ENCODE measurements around the gene DAPK2. TPM values are rescaled to one million over a fixed set of nuclear protein-coding genes. Genes with fewer than 3 reads are reported as not detected.

Gene DAPK2
- total RNA-seq, 2 experiments from 2014 or later, result 13.4 to 17.6 TPM

DNA sequence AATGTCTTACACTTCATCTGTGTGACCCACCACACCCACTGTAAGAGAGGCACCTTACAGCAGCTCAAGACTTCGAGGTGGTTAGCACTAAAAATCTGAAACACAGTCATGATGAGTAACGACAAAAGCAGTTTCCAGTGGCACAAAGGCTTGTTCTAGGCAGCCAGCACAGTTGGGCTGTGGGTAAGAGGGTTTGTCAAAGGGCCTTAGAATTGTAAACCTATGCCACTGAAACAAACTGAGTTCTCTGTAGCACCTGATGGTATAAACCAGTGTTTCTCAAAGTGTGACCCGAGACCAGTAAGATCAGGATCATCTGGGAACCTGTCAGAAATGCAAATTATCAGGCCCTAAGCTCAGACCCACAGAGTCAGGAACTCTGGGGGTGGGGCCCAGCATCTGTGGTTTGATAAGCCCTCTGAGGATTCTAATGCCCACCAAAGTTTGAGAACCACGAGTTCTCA, 36.5 kb downstream of the DAPK2 start:
- no peaks in the 10 kb centered on the region for H3K9me3 Mint-ChIP-seq
- no peaks in the 10 kb centered on the region for H3K36me3 Mint-ChIP-seq
- DNase-seq (no peak), ATAC-seq (ENCODE audit: low read depth) (peak; percentile 13)
- H3K4me3 Mint-ChIP-seq, result no peak overlapping the region
- no peaks in the 10 kb centered on the region for H3K27me3 Mint-ChIP-seq
- peaks cover 26% of the 10 kb centered on the region for H3K4me1 Mint-ChIP-seq
- peak overlapping the region; percentile 3 for H3K27ac Mint-ChIP-seq
- POLR2A ChIA-PET, result interaction anchor here (0.6 to 1.2 kb wide), 5 partner anchors 39 to 150 kb away, joined by 3 to 5 read pairs (median 3); no protein-coding TSS in a partner anchor

DNA sequence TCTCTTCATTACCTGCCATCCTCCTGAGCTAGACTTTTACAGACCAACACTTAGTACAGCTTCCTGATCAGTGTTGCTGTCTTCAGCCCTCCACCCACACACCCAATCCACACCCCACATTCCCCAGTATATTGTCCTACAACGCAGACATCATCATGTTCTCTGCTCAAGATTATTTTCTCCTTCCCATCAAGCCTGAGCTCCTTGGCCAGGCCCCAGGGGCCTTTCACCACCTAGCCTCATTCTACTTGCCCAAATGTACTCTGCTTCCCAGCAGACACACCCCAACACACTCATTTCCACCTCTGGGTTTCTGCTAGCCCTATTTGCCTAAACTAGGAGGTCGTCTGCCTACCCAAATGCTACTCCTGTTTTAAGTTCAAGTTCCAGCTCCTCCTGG, 37.0 kb downstream of the DAPK2 start:
- DNase-seq, result no peak
- POLR2A ChIA-PET, result interaction anchor here (1.2 kb wide), 1 partner anchor 38 kb away, joined by 5 read pairs; no protein-coding TSS in a partner anchor
- Mint-ChIP-seq H3K27ac (peak overlapping the region; percentile 3), H3K36me3 (no peaks in the 10 kb centered on the region), H3K9me3 (no peaks in the 10 kb centered on the region), H3K27me3 (no peaks in the 10 kb centered on the region), H3K4me3 (no peak overlapping the region), H3K4me1 (peaks cover 26% of the 10 kb centered on the region)
- no peak for ATAC-seq (ENCODE audit: low read depth)

DNA sequence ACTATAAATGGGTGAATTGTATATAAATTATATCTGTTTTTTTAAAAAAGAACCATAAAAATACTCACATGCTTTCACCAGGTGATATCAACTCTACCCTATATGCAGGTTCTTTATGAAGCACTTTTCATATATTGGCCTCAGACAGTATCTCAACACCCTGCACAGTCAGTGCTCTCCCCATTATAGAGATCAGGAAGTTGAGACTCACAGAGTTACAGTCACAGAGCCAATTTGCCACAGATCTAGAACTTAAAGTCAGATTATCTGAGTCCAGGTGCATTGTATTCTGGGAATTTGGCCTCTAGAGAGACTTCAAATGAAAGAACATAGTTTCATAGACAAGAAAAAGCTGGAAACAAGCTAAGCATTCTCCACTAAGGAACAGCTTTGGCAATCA, 38.1 kb downstream of the DAPK2 start:
- Mint-ChIP-seq H3K27ac (no peak overlapping the region), H3K36me3 (no peaks in the 10 kb centered on the region), H3K9me3 (no peaks in the 10 kb centered on the region), H3K27me3 (no peaks in the 10 kb centered on the region), H3K4me3 (no peak overlapping the region), H3K4me1 (peaks cover 29% of the 10 kb centered on the region)
- POLR2A ChIA-PET, result no interaction called here
- ATAC-seq (ENCODE audit: low read depth), result no peak
- no peak for DNase-seq

DNA sequence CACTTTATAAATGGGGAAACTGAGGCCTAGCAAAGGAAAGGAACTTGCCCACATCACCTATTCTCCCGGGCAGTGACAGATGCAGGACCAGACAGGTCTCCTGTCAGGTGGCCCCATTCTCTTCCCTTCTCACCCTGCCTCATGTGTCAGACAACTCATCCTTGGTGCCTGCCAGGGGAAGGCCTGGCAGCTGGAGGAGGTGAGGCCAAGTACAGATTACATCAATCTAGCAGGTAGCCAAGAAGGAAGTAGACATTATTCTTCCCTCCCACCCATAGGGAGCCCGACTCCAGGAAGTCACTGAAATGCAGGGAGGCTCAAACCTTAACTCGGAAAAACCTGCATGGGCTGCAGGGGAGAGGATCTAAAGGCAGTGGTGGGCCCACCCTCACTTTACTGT, 39.6 kb downstream of the DAPK2 start:
- Mint-ChIP-seq H3K9me3 (no peaks in the 10 kb centered on the region), H3K4me1 (peaks cover 25% of the 10 kb centered on the region), H3K27me3 (peaks cover 3% of the 10 kb centered on the region), H3K4me3 (no peak overlapping the region), H3K27ac (no peak overlapping the region), H3K36me3 (no peaks in the 10 kb centered on the region)
- ATAC-seq (ENCODE audit: low read depth) (no peak), DNase-seq (no peak)
- POLR2A ChIA-PET, result interaction anchor here (0.6 kb wide), 1 partner anchor 62 kb away, joined by 3 read pairs; no protein-coding TSS in a partner anchor

DNA sequence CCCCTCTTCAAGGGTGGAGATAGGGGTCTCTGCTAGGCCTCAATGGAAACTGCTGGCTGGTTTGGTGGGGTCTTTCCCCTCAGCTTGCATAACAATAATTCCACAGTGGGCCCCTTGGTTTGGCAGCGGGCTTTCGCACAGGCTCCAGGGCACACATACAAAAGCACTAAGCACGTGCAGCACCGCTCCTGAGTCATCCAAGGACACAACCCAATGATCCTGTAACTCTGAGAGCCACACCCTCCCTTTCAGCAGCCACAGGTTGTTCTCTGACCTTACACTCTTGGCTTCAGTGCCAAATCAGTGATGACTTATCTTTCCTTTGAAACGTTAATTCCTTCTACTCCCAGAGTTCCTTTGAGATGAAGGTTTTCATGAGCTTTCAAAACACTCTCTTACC, 41.7 kb downstream of the DAPK2 start:
- Mint-ChIP-seq H3K27ac (no peak overlapping the region), H3K9me3 (no peaks in the 10 kb centered on the region), H3K4me3 (no peak overlapping the region), H3K27me3 (peaks cover 15% of the 10 kb centered on the region), H3K4me1 (peaks cover 16% of the 10 kb centered on the region), H3K36me3 (no peaks in the 10 kb centered on the region)
- POLR2A ChIA-PET, result no interaction called here
- DNase-seq (no peak), ATAC-seq (ENCODE audit: low read depth) (no peak)

DNA sequence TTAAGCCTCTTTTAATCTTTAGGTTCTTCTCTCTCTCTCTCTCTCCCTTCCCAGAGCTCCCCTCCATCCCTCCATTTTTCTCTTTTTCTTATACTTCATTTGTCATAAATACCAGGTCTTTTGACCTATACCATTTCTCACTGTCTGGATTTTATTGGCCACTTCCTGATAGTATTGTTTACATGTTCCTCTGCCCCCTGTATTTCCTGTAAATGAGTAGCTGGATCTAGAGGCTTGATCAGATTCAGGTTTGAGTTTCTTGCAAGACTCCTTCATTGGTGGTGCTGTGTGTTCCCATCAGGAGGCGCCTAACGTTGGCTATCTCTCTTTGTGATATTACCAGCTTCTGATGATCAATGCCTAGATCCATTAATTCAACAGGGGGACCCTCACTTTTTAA, 42.2 kb downstream of the DAPK2 start:
- DNase-seq, result no peak
- Mint-ChIP-seq H3K27ac (no peak overlapping the region), H3K36me3 (no peaks in the 10 kb centered on the region), H3K4me3 (no peak overlapping the region), H3K4me1 (peaks cover 15% of the 10 kb centered on the region), H3K27me3 (peaks cover 15% of the 10 kb centered on the region), H3K9me3 (no peaks in the 10 kb centered on the region)
- ATAC-seq (ENCODE audit: low read depth), result no peak
- POLR2A ChIA-PET, result no interaction called here

DNA sequence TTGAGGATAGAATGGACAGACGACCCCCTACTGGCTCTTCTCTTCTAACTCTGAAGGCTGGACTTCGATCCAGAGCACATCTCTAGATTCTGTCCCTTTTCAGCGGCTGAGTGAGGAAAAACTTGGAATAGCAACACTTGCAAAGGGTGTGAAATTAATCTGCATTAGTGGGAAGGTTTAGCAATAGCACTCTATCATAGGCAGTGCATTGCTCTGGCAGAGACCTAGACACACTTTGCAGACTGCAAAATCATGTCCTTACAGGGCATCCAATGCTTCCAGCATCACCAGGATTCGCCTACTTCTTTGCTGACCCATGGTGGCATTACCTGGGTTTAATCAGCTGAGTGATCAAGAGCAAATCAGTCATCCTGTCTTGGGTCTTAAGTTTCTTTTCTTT, 43.1 kb downstream of the DAPK2 start:
- no peak for ATAC-seq (ENCODE audit: low read depth)
- H3K27ac Mint-ChIP-seq, result no peak overlapping the region
- peaks cover 15% of the 10 kb centered on the region for H3K27me3 Mint-ChIP-seq
- H3K4me1 Mint-ChIP-seq, result peaks cover 20% of the 10 kb centered on the region
- DNase-seq, result no peak
- no peak overlapping the region for H3K4me3 Mint-ChIP-seq
- POLR2A ChIA-PET, result no interaction called here
- H3K9me3 Mint-ChIP-seq, result no peaks in the 10 kb centered on the region
- H3K36me3 Mint-ChIP-seq, result no peaks in the 10 kb centered on the region

DNA sequence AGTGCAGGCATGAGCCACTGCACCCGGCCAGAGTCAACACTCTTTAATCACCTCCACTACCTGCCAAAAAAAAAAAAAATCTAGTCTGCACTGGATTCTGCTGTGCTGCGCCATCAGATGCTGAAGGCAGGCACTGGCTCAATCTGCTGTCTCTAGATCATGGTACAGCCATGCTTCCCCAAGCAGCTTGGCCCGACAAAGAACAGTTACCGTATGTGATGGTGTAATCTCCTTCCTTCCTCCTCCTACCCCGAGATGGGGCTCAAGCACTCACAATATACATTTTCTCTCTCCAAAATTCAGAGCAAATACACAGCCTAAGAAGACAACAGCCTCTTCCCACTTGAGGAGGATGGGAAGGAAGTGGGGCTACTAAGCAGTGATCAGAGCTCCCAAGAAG, 45.1 kb downstream of the DAPK2 start:
- POLR2A ChIA-PET, result no interaction called here
- no peak overlapping the region for H3K4me3 Mint-ChIP-seq
- H3K27me3 Mint-ChIP-seq, result peaks cover 17% of the 10 kb centered on the region
- H3K36me3 Mint-ChIP-seq, result no peaks in the 10 kb centered on the region
- ATAC-seq (ENCODE audit: low read depth) (no peak), DNase-seq (no peak)
- H3K27ac Mint-ChIP-seq, result no peak overlapping the region
- H3K9me3 Mint-ChIP-seq, result no peaks in the 10 kb centered on the region
- H3K4me1 Mint-ChIP-seq, result peaks cover 23% of the 10 kb centered on the region

DNA sequence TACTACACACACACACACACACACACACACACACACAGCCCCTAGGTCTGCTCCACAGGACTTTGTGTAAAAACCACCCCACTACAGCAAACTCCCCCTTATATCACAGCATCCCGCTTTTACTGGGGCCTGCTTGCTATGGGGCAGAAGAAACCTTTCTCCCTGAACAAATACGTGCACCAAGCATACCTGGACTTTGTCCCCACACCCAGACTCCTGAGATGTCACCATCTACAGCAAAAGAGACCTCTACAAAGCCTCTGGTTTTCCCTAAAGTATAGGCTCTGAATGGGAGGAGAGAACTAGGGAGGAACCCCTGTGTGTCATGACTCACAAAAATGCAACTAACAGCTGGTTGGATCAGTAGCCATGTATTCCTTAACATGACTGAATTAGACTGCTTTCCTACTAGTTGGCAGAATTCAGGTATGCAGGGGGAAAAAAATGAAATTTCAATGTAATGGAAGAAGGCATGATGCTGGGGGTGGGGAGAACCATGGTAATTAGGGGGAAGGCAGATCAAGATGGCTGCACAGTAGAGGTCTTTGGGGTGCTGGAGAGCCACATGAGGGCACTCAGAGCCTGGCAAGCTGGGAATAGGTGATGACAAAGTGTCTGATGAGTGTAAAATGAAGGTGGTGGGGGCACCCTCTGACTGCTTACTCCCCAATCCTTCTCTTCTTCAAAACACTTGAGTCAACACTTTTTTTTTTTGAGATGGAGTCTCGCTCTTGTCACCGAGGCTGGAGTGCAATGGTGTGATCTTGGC, 45.9 kb downstream of the DAPK2 start:
- no peaks in the 10 kb centered on the region for H3K9me3 Mint-ChIP-seq
- no peak for DNase-seq
- POLR2A ChIA-PET, result interaction anchor here (1.0 kb wide), 1 partner anchor 30 kb away, joined by 3 read pairs; no protein-coding TSS in a partner anchor
- no peak overlapping the region for H3K4me3 Mint-ChIP-seq
- peaks cover 23% of the 10 kb centered on the region for H3K4me1 Mint-ChIP-seq
- no peaks in the 10 kb centered on the region for H3K36me3 Mint-ChIP-seq
- no peak for ATAC-seq (ENCODE audit: low read depth)
- H3K27me3 Mint-ChIP-seq, result peaks cover 17% of the 10 kb centered on the region
- H3K27ac Mint-ChIP-seq, result no peak overlapping the region

DNA sequence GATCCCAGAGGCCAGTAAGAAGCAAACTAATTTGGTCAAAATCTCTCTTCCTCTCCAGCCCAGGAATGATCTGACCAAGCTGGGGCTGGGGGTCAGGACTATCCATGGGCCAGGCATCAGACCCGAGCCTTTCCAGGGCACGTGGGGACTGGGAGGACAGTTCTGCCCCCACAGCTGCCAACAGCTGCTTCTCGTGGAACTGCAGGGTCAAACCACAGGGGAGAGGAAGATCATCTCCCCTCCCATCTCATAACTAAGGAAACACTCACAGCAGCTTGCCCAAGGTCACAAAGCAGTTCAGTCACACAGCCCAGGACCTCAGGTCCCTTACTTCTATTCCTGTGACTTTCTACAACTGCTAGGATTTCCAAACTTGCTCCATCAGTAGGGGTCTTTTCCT, 47.1 kb downstream of the DAPK2 start:
- no peak overlapping the region for H3K4me3 Mint-ChIP-seq

DNA sequence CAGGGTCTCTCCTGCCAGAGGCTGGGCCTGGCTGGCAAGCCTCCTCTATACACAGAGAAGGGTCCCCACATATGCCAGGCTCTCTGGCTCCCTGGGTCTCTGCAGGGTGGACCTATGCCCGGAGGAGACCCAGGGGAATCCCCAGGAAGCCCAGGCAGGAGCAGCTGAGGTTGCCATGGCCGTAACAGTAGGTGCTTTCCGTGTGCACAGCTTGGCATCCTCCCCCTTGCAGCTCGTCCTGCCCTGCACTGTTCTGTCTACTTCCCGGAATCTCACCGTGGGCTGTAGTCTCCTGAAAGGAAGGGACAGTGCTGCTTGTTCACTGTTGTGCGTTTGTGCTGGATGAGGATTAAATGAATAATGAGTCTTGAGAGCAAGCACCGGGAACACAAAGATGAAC, 47.8 kb downstream of the DAPK2 start:
- Mint-ChIP-seq H3K27me3 (peaks cover 17% of the 10 kb centered on the region), H3K9me3 (no peaks in the 10 kb centered on the region), H3K27ac (no peak overlapping the region), H3K4me3 (no peak overlapping the region), H3K4me1 (peaks cover 19% of the 10 kb centered on the region), H3K36me3 (no peaks in the 10 kb centered on the region)
- DNase-seq (peak; percentile 13), ATAC-seq (ENCODE audit: low read depth) (no peak)
- POLR2A ChIA-PET, result interaction anchor here (1.1 kb wide), 1 partner anchor 12 kb away, joined by 3 read pairs; no protein-coding TSS in a partner anchor

More for the DNA sequence above, 47.1 kb downstream of the DAPK2 start:
- peaks cover 17% of the 10 kb centered on the region for H3K27me3 Mint-ChIP-seq
- DNase-seq (no peak), ATAC-seq (ENCODE audit: low read depth) (no peak)
- H3K9me3 Mint-ChIP-seq, result no peaks in the 10 kb centered on the region
- no peak overlapping the region for H3K27ac Mint-ChIP-seq
- H3K4me1 Mint-ChIP-seq, result peaks cover 23% of the 10 kb centered on the region
- POLR2A ChIA-PET, result interaction anchor here (1.1 kb wide), 1 partner anchor 11 kb away, joined by 3 read pairs; no protein-coding TSS in a partner anchor
- no peaks in the 10 kb centered on the region for H3K36me3 Mint-ChIP-seq

DNA sequence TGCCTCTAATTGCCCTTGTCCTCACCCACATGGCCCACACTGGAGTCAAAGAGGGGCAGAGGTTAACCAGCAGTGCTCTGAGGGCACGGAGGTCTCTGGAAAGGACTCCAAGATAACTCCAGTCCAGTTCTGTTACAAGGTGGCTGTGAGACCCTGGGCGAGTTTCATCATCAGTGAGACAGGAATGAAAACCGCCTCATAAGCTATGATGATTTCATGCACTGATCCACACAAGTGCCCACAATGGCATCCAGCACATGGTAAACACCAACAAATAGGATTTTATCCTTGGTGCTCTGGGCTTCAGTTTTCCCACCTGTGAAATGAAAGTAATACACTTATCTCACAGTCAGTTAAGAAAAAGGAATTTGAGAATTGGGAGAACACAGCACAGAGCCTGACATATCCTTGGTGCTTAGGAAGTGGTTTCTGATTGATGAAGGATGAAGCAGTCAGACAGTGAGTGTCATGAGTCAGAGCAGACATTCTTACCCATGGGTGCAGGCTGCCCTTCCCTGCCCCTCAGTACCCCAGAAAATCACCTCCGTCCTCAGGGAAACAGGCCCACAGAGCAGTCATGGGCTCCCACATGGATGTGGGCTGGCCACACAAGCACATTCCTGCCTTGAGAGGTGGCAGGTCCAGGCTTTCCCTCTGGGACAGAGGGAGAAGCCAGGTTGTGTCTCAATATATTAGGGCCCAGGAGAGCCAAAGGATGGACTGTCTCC, 48.4 kb downstream of the DAPK2 start:
- Mint-ChIP-seq H3K36me3 (no peaks in the 10 kb centered on the region), H3K4me1 (peaks cover 19% of the 10 kb centered on the region), H3K27ac (no peak overlapping the region), H3K27me3 (peaks cover 17% of the 10 kb centered on the region), H3K4me3 (no peak overlapping the region), H3K9me3 (no peaks in the 10 kb centered on the region)
- peak; percentile 71 for ATAC-seq (ENCODE audit: low read depth)
- POLR2A ChIA-PET, result no interaction called here
- no peak for DNase-seq

DNA sequence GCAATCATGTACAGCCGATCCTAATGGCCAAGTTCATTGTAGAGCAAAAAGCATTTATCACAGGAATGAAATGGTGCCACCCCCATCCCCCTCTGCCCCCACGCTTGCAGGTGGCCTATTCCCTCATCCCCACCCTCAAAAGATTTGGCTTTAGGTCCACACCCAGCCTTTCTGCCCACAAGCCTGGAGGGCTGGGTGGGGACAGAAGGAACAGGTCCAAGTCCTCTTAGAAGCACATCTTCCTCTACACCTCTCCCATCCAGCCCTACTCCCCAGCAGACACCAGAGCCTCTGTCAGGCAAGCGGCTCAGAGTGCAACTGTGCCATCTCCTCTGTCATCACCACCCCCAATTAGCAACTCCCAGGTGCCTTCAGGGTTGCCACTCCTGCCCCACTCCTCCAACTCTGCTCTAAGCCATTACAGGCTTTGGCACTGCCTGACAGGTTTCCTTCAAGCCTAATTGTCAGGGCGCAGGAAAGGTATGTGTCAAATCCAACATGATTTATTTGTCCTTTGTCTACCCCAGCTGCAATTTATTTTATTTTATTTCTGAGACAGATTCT, 49.4 kb downstream of the DAPK2 start:
- Mint-ChIP-seq H3K27me3 (peaks cover 16% of the 10 kb centered on the region), H3K4me1 (peaks cover 22% of the 10 kb centered on the region), H3K36me3 (no peaks in the 10 kb centered on the region), H3K4me3 (no peak overlapping the region), H3K9me3 (no peaks in the 10 kb centered on the region), H3K27ac (no peak overlapping the region)
- POLR2A ChIA-PET, result interaction anchor here (0.9 kb wide), 1 partner anchor 50 kb away, joined by 3 read pairs; the partner anchor contains the start of gene DAPK2
- no peak for DNase-seq
- ATAC-seq (ENCODE audit: low read depth), result no peak
